ENCODE measurements around the gene RPL19. TPM values are rescaled to one million over a fixed set of nuclear protein-coding genes. Genes with fewer than 3 reads are reported as not detected.

RPL19 gene
- total RNA-seq, 1 donor from 2014 or later = 1,422 TPM

DNA sequence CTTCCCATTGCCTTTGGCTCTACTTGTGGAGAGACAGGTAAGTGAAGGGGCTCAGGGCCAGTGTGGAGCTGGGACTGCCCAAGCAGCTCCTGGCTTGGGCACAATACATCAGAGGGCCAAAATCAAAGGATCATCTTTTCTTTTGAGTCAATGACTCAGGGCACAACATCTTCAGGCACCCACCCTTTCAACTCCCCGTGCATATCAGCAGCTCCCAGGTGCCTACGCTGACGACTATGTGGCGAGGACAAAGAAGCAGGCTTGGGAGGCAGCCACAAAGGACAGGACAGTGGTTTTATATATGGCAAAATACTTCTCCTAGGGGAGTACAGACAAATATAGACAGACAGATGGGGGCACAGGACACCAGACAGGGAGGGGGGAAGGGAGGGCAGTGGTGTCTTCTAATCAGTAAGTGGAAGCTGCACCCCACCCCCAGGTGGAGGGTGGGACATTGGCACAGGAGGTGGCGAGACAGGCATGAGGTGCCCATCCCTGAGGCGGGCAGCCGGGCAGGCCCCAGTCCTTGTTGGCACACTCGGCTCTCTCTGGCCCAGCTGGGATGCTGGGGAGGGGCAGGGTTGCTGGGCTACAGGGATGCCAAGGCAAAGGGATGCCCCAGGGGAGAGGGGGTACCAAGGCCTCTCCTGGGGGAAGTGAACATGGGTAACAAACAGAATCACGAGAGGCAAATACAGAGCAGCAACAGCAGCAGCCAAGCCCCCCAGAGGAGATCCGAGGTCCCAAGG lies 26.4 kb upstream of the RPL19 start:
- H3K27ac Mint-ChIP-seq = no peak overlapping the region
- H3K27me3 Mint-ChIP-seq (ENCODE audit: low read depth) = no peaks in the 10 kb centered on the region
- DNase-seq (ENCODE audit: low spot score in 2 of 2, unreplicated experiment in 2 of 2) = no peak
- peaks cover 17% of the 10 kb centered on the region for H3K36me3 Mint-ChIP-seq
- TF ChIP-seq, protein P1, sequence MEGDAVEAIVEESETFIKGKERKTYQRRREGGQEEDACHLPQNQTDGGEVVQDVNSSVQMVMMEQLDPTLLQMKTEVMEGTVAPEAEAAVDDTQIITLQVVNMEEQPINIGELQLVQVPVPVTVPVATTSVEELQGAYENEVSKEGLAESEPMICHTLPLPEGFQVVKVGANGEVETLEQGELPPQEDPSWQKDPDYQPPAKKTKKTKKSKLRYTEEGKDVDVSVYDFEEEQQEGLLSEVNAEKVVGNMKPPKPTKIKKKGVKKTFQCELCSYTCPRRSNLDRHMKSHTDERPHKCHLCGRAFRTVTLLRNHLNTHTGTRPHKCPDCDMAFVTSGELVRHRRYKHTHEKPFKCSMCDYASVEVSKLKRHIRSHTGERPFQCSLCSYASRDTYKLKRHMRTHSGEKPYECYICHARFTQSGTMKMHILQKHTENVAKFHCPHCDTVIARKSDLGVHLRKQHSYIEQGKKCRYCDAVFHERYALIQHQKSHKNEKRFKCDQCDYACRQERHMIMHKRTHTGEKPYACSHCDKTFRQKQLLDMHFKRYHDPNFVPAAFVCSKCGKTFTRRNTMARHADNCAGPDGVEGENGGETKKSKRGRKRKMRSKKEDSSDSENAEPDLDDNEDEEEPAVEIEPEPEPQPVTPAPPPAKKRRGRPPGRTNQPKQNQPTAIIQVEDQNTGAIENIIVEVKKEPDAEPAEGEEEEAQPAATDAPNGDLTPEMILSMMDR (IDR thresholded peaks at IDR 0.05; ENCODE audit: unreplicated experiment) = no peak
- no peak overlapping the region for H3K4me3 Mint-ChIP-seq
- H3K4me1 Mint-ChIP-seq = no peaks in the 10 kb centered on the region
- H3K9me3 Mint-ChIP-seq = no peaks in the 10 kb centered on the region

DNA sequence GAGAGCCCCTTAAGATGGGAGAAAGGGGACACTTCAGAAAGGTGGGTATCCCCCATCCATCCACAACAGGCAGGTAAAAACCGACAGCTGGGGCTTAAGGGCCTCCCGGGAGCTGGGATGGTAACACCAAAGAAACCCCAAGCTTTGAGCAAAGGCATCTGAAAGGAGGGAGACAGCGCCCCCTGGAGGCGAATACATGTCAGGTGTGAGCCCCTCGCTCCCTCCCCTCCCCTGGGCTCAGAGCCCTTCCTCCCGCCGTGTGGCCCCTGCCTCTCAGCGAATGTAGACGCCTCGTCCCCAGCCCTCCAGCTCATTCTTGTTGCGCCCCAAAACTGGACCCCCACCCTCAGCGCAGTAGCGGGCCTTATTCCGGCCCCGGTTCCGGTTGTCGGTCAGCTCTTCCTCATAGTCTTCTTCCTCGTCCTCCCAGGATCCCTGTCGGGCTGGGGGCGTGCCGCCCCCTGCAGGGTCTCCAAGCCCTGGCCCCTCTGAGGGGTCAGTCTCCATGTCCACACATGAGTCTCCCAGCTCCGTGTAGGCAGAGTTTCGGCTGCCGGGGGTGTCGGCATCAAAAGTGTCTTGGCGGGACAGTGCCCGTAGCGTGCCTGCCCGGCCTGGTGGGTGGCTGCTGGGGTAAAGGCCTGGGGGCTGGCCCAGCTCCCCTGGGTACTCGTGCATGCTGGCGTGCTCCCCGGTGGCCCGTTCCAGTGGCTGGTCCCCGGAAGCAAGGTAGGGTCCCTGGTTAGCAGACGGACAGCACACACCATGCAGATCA lies 25.0 kb upstream of the RPL19 start:
- H3K4me3 Mint-ChIP-seq = no peak overlapping the region
- H3K27ac Mint-ChIP-seq = no peak overlapping the region

DNA sequence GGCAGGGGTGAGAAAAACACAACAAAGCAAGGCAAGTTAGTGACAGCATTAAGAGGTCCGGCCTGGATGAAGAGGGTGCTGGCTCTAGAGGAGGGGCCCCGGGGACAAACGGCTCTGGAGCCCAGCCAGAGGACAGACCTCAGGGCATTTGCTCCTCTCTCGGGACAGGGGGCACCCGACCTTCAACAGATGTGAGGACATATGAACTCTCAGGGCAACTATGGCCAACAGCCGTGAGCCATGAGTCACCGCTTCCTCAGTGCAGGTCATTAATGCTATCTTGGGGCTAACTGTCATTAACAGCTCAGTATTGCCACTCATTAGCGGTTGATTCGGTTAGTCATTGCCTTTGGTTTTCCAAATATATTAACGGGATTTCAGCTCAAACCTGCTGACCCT lies 24.4 kb upstream of the RPL19 start:
- no peaks in the 10 kb centered on the region for H3K4me1 Mint-ChIP-seq
- H3K27ac Mint-ChIP-seq = no peak overlapping the region
- DNase-seq (ENCODE audit: low spot score in 2 of 2, unreplicated experiment in 2 of 2) = no peak
- H3K27me3 Mint-ChIP-seq (ENCODE audit: low read depth) = no peaks in the 10 kb centered on the region
- peaks cover 17% of the 10 kb centered on the region for H3K36me3 Mint-ChIP-seq
- H3K9me3 Mint-ChIP-seq = no peaks in the 10 kb centered on the region
- TF ChIP-seq, protein P1 (IDR thresholded peaks at IDR 0.05; ENCODE audit: unreplicated experiment) = no peak
- H3K4me3 Mint-ChIP-seq = no peak overlapping the region

More for the DNA sequence above, 25.0 kb upstream of the RPL19 start:
- Mint-ChIP-seq H3K27me3 (ENCODE audit: low read depth) (no peaks in the 10 kb centered on the region), H3K4me1 (no peaks in the 10 kb centered on the region), H3K9me3 (no peaks in the 10 kb centered on the region), H3K36me3 (peaks cover 17% of the 10 kb centered on the region)
- peak; percentile 73 to 83 for DNase-seq (ENCODE audit: low spot score in 2 of 2, unreplicated experiment in 2 of 2)
- TF ChIP-seq, protein P1 (IDR thresholded peaks at IDR 0.05; ENCODE audit: unreplicated experiment) = peak; percentile 95

DNA sequence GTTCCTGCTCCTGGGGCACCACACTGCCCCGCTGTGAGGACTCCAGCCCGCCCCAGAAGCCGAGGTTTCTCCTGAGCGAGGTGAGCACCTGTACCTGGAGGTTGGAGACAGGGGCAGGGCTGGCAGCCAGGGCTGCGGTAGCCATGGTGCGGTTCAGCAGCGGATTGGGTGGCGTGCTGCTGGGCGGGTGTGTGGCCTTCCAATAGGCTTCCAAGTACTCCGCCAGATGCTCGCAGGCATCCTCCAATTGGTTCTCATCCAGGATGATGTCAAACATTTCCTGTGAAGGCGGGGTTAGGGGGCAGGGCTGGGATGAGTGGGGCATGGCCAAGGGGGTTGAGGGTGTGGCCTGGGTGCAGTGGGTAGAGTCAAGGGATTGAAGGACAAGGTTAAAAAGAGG lies 22.8 kb upstream of the RPL19 start:
- no peaks in the 10 kb centered on the region for H3K27me3 Mint-ChIP-seq (ENCODE audit: low read depth)
- no peak overlapping the region for H3K27ac Mint-ChIP-seq
- no peak for DNase-seq (ENCODE audit: low spot score in 2 of 2, unreplicated experiment in 2 of 2)
- H3K36me3 Mint-ChIP-seq = peaks cover 19% of the 10 kb centered on the region
- no peak overlapping the region for H3K4me3 Mint-ChIP-seq
- H3K9me3 Mint-ChIP-seq = no peaks in the 10 kb centered on the region
- H3K4me1 Mint-ChIP-seq = no peaks in the 10 kb centered on the region
- TF ChIP-seq, protein P1 (IDR thresholded peaks at IDR 0.05; ENCODE audit: unreplicated experiment) = no peak

DNA sequence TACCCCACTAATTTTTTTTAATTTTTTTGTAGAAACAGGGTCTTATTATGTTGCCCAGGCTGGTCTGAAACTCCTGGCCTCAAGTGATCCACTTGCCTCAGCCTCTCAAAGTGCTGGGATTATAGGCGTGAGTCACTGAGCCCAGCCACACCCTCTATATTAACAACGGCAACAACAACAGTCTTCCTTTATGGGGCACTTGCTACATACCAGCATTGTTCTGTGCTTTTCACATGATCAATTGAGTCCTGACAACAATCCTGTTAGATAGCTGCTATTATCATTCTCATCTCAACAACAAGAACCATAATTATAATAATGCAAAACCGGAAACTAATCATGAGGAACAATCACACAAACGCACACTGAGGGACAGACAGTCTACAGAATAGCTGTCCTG lies 21.5 kb upstream of the RPL19 start:
- peaks cover 29% of the 10 kb centered on the region for H3K36me3 Mint-ChIP-seq
- no peaks in the 10 kb centered on the region for H3K4me1 Mint-ChIP-seq
- TF ChIP-seq, protein P1 (IDR thresholded peaks at IDR 0.05; ENCODE audit: unreplicated experiment) = no peak
- no peaks in the 10 kb centered on the region for H3K9me3 Mint-ChIP-seq
- H3K27me3 Mint-ChIP-seq (ENCODE audit: low read depth) = no peaks in the 10 kb centered on the region
- H3K27ac Mint-ChIP-seq = no peak overlapping the region
- H3K4me3 Mint-ChIP-seq = no peak overlapping the region
- DNase-seq (ENCODE audit: low spot score in 2 of 2, unreplicated experiment in 2 of 2) = no peak

Data from mesothelial cell of epicardium (in vitro differentiated cells).